Mammary epithelial cell (primary cell): ENCODE results near the gene MAL.

ENCODE experiments used
- EZH2 ChIP-seq: IDR thresholded peaks from 2 replicates; pipeline ENCODE4 v1.6.1; 2012; ENCODE audit warnings: low read length, inconsistent platforms, borderline replicate concordance
- TF ChIP-seq, protein P1 (sequence below), 2 donors: IDR thresholded peaks in 1 of 2; conservative IDR thresholded peaks in 1 of 2; 2 replicates each; pipeline ENCODE4 v1.5.1; 2011 to 2012; ENCODE audit warnings: inconsistent platforms in 2 of 2, low read length in 2 of 2, mild to moderate bottlenecking in 2 of 2, control low read depth in 1 of 2, low read depth in 1 of 2; ENCODE audit not compliant: insufficient read depth in 1 of 2; ENCODE audit errors: extremely low read depth in 1 of 2

- TF ChIP-seq, protein P1, sequence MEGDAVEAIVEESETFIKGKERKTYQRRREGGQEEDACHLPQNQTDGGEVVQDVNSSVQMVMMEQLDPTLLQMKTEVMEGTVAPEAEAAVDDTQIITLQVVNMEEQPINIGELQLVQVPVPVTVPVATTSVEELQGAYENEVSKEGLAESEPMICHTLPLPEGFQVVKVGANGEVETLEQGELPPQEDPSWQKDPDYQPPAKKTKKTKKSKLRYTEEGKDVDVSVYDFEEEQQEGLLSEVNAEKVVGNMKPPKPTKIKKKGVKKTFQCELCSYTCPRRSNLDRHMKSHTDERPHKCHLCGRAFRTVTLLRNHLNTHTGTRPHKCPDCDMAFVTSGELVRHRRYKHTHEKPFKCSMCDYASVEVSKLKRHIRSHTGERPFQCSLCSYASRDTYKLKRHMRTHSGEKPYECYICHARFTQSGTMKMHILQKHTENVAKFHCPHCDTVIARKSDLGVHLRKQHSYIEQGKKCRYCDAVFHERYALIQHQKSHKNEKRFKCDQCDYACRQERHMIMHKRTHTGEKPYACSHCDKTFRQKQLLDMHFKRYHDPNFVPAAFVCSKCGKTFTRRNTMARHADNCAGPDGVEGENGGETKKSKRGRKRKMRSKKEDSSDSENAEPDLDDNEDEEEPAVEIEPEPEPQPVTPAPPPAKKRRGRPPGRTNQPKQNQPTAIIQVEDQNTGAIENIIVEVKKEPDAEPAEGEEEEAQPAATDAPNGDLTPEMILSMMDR (conservative IDR thresholded peaks at IDR 0.05 in 1 of 2, IDR thresholded peaks at IDR 0.05 in 1 of 2; ENCODE audit: extremely low read depth in 1 of 2, insufficient read depth in 1 of 2, low read depth in 1 of 2, low read length in 2 of 2), result no peak
- no peak for TF ChIP-seq EZH2
These were observed 11.3 kb downstream of the MAL start for GRCh38 chr2:95036596-95037383.
